Measurements from ENCODE around the gene RNF39.
"Not testable (repeated sequence)": the region's sequence is repeated elsewhere in the genome, so short reads cannot be mapped to it uniquely, and the experiment has no call there.

The RNF39 gene

GRCh38 chr6:30075094-30075789 lies at the start of gene RNF39:
RNF39 (minus strand) TSS chr6:30075769; CDS start chr6:30075585, 184 bp downstream.
- no peak for DNase-seq (ENCODE audit: low read depth)

- no peak for DNase-seq (ENCODE audit: low read depth)
Measured at GRCh38 chr6:30122515-30122914, 46.9 kb upstream of the RNF39 start.

- no peak for DNase-seq (ENCODE audit: low read depth)
Measured at GRCh38 chr6:30121446-30122366, 46.1 kb upstream of the RNF39 start.

- DNase-seq (ENCODE audit: low read depth): not testable (repeated sequence)
Measured at GRCh38 chr6:30118691-30119090, 43.1 kb upstream of the RNF39 start.

- DNase-seq (ENCODE audit: low read depth): no peak
Measured at GRCh38 chr6:30116724-30117123, 41.2 kb upstream of the RNF39 start.

GRCh38 chr6:30113841-30114240 lies 38.3 kb upstream of the RNF39 start:
- DNase-seq (ENCODE audit: low read depth): no peak

GRCh38 chr6:30113003-30113759 lies 37.6 kb upstream of the RNF39 start, which contains the start of gene TRIM31:
TRIM31 (minus strand) TSS chr6:30113090; CDS start chr6:30112805, 285 bp downstream.
- DNase-seq (ENCODE audit: low read depth): no peak

- no peak for DNase-seq (ENCODE audit: low read depth)
Measured at GRCh38 chr6:30112402-30112994, 36.9 kb upstream of the RNF39 start.

- DNase-seq (ENCODE audit: low read depth): no peak
Measured at GRCh38 chr6:30111266-30111856, 35.8 kb upstream of the RNF39 start.

GRCh38 chr6:30104661-30105060 lies 29.1 kb upstream of the RNF39 start:
- no peak for DNase-seq (ENCODE audit: low read depth)

GRCh38 chr6:30103872-30104179 lies 28.3 kb upstream of the RNF39 start:
- no peak for DNase-seq (ENCODE audit: low read depth)

GRCh38 chr6:30102970-30103871 lies 27.7 kb upstream of the RNF39 start:
- peak; percentile 76 for DNase-seq (ENCODE audit: low read depth)

GRCh38 chr6:30102414-30102969 lies 26.9 kb upstream of the RNF39 start:
- peak; percentile 6 for DNase-seq (ENCODE audit: low read depth)

GRCh38 chr6:30101444-30102413 lies 26.2 kb upstream of the RNF39 start:
- peak; percentile 63 for DNase-seq (ENCODE audit: low read depth)

GRCh38 chr6:30100585-30101443 lies 25.2 kb upstream of the RNF39 start:
- DNase-seq (ENCODE audit: low read depth): no peak

GRCh38 chr6:30100154-30100553 lies 24.6 kb upstream of the RNF39 start:
- DNase-seq (ENCODE audit: low read depth): no peak

- DNase-seq (ENCODE audit: low read depth): no peak
Measured at GRCh38 chr6:30097902-30098768, 22.6 kb upstream of the RNF39 start.
